OCI-LY7 (cell line): ENCODE results near the gene NLRC4.

Experiments used
- CTCF ChIP-seq: fragments of 200-600 bp; sonication (generic); conservative IDR thresholded peaks from 2 replicates; pipeline ENCODE4 v1.5.1; 2014; ENCODE audit warnings: mild to moderate bottlenecking, antibody characterized with exemption, low read length, moderate library complexity, mixed read lengths
- EZH2phosphoT487 ChIP-seq: fragments of 200-600 bp; sonication (generic); IDR thresholded peaks from 2 replicates; pipeline ENCODE4 v1.6.1; 2018; ENCODE audit warnings: low read depth, borderline replicate concordance, mild to moderate bottlenecking, mixed run types, antibody characterized with exemption, low read length, moderate library complexity, mixed read lengths

- TF ChIP-seq CTCF = no peak
- no peak for TF ChIP-seq EZH2phosphoT487
These were observed 6.4 kb upstream of the NLRC4 start for GRCh38 chr2:32271063-32271462.
